ENCODE results near the gene ZDHHC11B.
"Not testable (repeated sequence)": the region's sequence is repeated elsewhere in the genome, so short reads cannot be mapped to it uniquely, and the experiment has no call there.

Gene ZDHHC11B

DNA sequence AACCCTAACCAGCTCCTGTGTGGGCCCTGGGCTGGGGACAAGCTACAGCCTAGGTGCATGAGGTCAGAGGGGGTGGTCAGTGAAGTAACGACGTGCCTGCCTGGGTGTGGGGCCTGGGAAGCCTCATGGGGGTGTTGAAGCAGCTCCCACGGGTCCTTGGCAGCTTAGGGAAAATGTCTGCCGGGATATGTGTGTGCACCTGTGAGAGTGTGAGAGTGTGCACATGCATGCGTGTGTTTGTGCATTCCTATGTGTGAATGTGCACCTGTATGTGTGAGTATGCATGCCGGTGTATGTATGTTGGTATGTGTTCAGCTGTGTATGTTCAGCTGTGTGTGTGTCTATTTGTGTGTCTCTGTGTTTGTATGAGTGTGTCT, 3.3 kb upstream of the ZDHHC11B start:
- DNase-seq (ENCODE audit: low read depth, low spot score); H3K9ac ChIP-seq (ENCODE audit: insufficient read length, low read depth); H3K9me3 ChIP-seq (ENCODE audit: insufficient read depth, low read length); H3K36me3 ChIP-seq (ENCODE audit: insufficient read depth, insufficient read length, low read length); H3K4me1 ChIP-seq (ENCODE audit: insufficient read depth, insufficient read length); H3K4me3 ChIP-seq (ENCODE audit: insufficient read length, low read depth): not testable (repeated sequence)
- peaks cover 11% of the 10 kb centered on the region for H3K27me3 ChIP-seq (ENCODE audit: insufficient read depth, insufficient read length)

GRCh38 chr5:787224-787856, 2.8 kb upstream of the ZDHHC11B start:
- not testable (repeated sequence) for H3K4me1 ChIP-seq (ENCODE audit: insufficient read depth, insufficient read length); H3K9me3 ChIP-seq (ENCODE audit: insufficient read depth, low read length); H3K9ac ChIP-seq (ENCODE audit: insufficient read length, low read depth); H3K36me3 ChIP-seq (ENCODE audit: insufficient read depth, insufficient read length, low read length); DNase-seq (ENCODE audit: low read depth, low spot score); H3K4me3 ChIP-seq (ENCODE audit: insufficient read length, low read depth)
- peaks cover 11% of the 10 kb centered on the region for H3K27me3 ChIP-seq (ENCODE audit: insufficient read depth, insufficient read length)

GRCh38 chr5:785181-785705, 714 bp upstream of the ZDHHC11B start:
- H3K36me3 ChIP-seq (ENCODE audit: insufficient read depth, insufficient read length, low read length); DNase-seq (ENCODE audit: low read depth, low spot score); H3K9ac ChIP-seq (ENCODE audit: insufficient read length, low read depth); H3K9me3 ChIP-seq (ENCODE audit: insufficient read depth, low read length); H3K4me1 ChIP-seq (ENCODE audit: insufficient read depth, insufficient read length): not testable (repeated sequence)
- Histone ChIP-seq H3K4me3 (ENCODE audit: insufficient read length, low read depth) (peak overlapping the region; percentile 40), H3K27me3 (ENCODE audit: insufficient read depth, insufficient read length) (peaks cover 11% of the 10 kb centered on the region)

DNA sequence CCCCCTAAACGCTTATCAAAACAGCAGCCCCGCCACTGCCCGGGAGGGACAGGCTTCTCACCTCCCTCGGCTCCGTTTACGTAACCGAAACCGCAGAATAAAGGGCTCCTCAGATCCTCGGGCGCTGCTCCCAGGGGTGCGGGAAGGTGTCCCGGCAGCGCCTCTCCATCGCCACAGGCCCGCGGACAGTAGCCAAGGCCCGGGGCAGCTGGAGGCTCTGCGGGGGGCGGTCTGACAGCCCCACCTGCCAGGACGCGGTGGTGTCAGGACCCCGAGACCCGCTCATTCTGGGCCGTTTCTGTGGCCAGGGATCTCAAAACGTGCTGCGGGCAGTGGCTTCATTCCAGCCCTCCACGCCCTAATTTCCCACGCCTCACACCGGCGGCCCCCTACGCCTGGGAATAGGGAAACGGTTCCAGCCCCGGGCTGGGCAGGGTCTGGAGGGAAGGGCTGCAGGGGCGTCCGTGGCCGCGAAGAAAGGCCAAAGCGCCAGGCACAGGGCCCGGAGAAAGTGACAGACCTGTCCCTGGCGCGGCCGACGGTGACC, 575 bp downstream of the ZDHHC11B start:
- DNase-seq (ENCODE audit: low read depth, low spot score); H3K36me3 ChIP-seq (ENCODE audit: insufficient read depth, insufficient read length, low read length): not testable (repeated sequence)
- H3K4me3 ChIP-seq (ENCODE audit: insufficient read length, low read depth) = peak overlapping the region; percentile 28

DNA sequence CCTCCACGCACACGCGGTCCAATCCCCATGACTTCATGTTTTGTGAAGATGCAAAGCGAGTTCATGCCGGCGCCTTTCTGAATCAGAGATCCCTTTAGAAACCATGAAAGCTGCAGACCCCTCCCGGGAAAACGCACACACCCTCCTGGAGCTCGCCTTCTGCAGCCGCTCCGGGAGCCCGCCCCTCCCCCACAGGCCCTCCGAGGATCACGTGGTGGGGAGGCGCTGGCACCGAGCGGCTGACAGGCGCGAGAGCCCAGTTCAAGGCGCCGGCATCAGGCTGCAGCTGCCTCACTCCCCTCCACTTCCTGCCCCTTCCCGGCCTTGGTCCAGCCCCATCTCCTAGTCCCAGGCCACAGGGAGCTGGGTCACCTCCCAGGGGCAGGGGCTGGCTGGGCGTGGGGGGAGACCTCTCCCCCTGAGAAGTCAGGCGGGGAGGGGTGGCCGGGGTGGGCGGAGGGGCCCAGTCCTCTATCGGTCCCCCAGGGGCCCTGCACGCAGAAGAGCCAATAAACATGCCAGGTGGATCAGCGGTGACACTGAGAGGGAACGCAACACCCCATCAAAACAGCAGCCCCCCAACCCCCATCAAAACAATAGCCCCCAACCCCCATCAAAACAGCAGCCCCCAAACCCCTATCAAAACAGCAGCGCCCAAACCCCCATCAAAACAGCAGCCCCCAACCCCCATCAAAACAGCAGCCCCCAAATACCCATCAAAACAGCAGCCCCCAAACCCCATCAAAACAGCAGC, 1.3 kb downstream of the ZDHHC11B start:
- not testable (repeated sequence) for DNase-seq (ENCODE audit: low read depth, low spot score); H3K4me1 ChIP-seq (ENCODE audit: insufficient read depth, insufficient read length); H3K9ac ChIP-seq (ENCODE audit: insufficient read length, low read depth); H3K4me3 ChIP-seq (ENCODE audit: insufficient read length, low read depth); H3K9me3 ChIP-seq (ENCODE audit: insufficient read depth, low read length); H3K36me3 ChIP-seq (ENCODE audit: insufficient read depth, insufficient read length, low read length)
- H3K27me3 ChIP-seq (ENCODE audit: insufficient read depth, insufficient read length) = peaks cover 11% of the 10 kb centered on the region

More for the DNA sequence above, 575 bp downstream of the ZDHHC11B start:
- not testable (repeated sequence) for H3K9me3 ChIP-seq (ENCODE audit: insufficient read depth, low read length); H3K9ac ChIP-seq (ENCODE audit: insufficient read length, low read depth); H3K4me1 ChIP-seq (ENCODE audit: insufficient read depth, insufficient read length)
- H3K27me3 ChIP-seq (ENCODE audit: insufficient read depth, insufficient read length) = peaks cover 11% of the 10 kb centered on the region

GRCh38 chr5:782356-782755, 2.2 kb downstream of the ZDHHC11B start:
- not testable (repeated sequence) for H3K36me3 ChIP-seq (ENCODE audit: insufficient read depth, insufficient read length, low read length); H3K4me3 ChIP-seq (ENCODE audit: insufficient read length, low read depth); H3K9ac ChIP-seq (ENCODE audit: insufficient read length, low read depth); H3K9me3 ChIP-seq (ENCODE audit: insufficient read depth, low read length); DNase-seq (ENCODE audit: low read depth, low spot score); H3K4me1 ChIP-seq (ENCODE audit: insufficient read depth, insufficient read length)
- peaks cover 11% of the 10 kb centered on the region for H3K27me3 ChIP-seq (ENCODE audit: insufficient read depth, insufficient read length)

- not testable (repeated sequence) for H3K4me3 ChIP-seq (ENCODE audit: insufficient read length, low read depth); H3K9me3 ChIP-seq (ENCODE audit: insufficient read depth, low read length); DNase-seq (ENCODE audit: low read depth, low spot score); H3K4me1 ChIP-seq (ENCODE audit: insufficient read depth, insufficient read length); H3K36me3 ChIP-seq (ENCODE audit: insufficient read depth, insufficient read length, low read length); H3K9ac ChIP-seq (ENCODE audit: insufficient read length, low read depth)
- H3K27me3 ChIP-seq (ENCODE audit: insufficient read depth, insufficient read length) = peaks cover 11% of the 10 kb centered on the region
These were observed 4.0 kb downstream of the ZDHHC11B start for GRCh38 chr5:780571-780970.

DNA sequence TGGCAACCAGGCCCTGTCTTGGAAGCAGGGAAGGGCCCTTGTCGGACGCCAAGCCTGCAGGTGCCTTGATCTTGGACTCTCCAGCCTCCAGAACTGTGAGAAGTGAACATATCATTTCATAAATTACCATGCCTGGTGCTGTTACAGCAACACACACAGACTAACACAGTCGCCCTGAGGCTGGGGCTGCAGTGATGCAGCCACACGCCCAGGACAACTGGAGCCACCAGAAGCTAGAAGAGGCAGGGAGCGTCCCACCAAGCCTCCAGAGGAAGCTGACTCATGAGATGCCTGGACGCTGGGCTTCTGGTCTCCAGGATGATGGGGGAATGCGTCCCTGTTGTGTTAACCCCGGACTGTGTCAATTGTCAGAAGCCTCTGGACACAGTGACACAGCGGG, 5.6 kb downstream of the ZDHHC11B start:
- H3K4me3 ChIP-seq (ENCODE audit: insufficient read length, low read depth); H3K9me3 ChIP-seq (ENCODE audit: insufficient read depth, low read length); H3K27me3 ChIP-seq (ENCODE audit: insufficient read depth, insufficient read length); H3K4me1 ChIP-seq (ENCODE audit: insufficient read depth, insufficient read length); H3K9ac ChIP-seq (ENCODE audit: insufficient read length, low read depth); DNase-seq (ENCODE audit: low read depth, low spot score); H3K36me3 ChIP-seq (ENCODE audit: insufficient read depth, insufficient read length, low read length): not testable (repeated sequence)

DNA sequence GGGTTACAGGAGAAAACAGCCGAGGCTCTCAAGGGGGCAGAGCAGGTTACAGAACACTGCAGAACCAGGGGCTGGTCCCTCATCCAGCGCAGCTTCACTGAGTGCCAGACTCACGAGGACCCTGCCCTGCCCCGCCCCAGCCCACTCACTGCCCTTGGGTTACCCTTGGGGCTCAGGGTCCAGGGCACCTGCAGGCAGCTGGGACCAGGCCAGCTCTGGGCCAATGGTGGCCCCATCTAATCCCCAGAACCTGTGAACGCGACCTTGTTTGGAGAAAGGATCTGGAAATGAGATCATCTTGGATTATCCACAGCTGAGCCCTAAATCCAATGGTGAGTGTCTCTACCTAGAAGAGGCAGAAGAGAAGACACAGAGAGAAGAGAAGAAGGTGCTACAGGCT, 6.1 kb downstream of the ZDHHC11B start:
- H3K27me3 ChIP-seq (ENCODE audit: insufficient read depth, insufficient read length); H3K9me3 ChIP-seq (ENCODE audit: insufficient read depth, low read length); H3K4me3 ChIP-seq (ENCODE audit: insufficient read length, low read depth); H3K36me3 ChIP-seq (ENCODE audit: insufficient read depth, insufficient read length, low read length); H3K4me1 ChIP-seq (ENCODE audit: insufficient read depth, insufficient read length); DNase-seq (ENCODE audit: low read depth, low spot score); H3K9ac ChIP-seq (ENCODE audit: insufficient read length, low read depth): not testable (repeated sequence)
